Erythroblast (primary cell): ENCODE results near the gene PER1.

Source experiments
- GATA1 ChIP-seq: IDR thresholded peaks from 2 replicates; pipeline ENCODE4 v1.6.1; 2011; ENCODE audit warnings: low read depth, mild to moderate bottlenecking, control low read depth, low read length, moderate library complexity
- POLR2A ChIP-seq: IDR thresholded peaks from 2 replicates; pipeline ENCODE4 v1.6.1; 2011; ENCODE audit warnings: mild to moderate bottlenecking, low read length

GRCh38 chr17:8125947-8126490 lies 26.2 kb downstream of the PER1 start:
- TF ChIP-seq POLR2A, result no peak
- TF ChIP-seq GATA1, result no peak
